Mesendoderm (in vitro differentiated cells): ENCODE measurements around the gene NOX5.

Source experiments
- DNase-seq: peaks from one replicate; pipeline ENCODE4 v3.0.0; 2013
- H2AK5ac ChIP-seq: 2 replicates; pipeline ENCODE4 v1.6.1; 2013; ENCODE audit warnings: low read length, inconsistent platforms
- H2BK120ac ChIP-seq: 2 replicates; pipeline ENCODE4 v1.6.1; 2013; ENCODE audit warnings: low read depth, mild to moderate bottlenecking, low read length, moderate library complexity, mixed read lengths
- H2BK15ac ChIP-seq: replicated peaks from 2 replicates; pipeline ENCODE4 v1.6.1; 2013; ENCODE audit warnings: low read depth, mild to moderate bottlenecking, moderate library complexity
- H2BK5ac ChIP-seq: 2 replicates; pipeline ENCODE4 v1.6.1; 2013; ENCODE audit warnings: low read length, inconsistent platforms
- H3K18ac ChIP-seq: 2 replicates; pipeline ENCODE4 v1.6.1; 2013; ENCODE audit warnings: mild to moderate bottlenecking, low read length, mixed read lengths
- H3K23ac ChIP-seq: one replicate; pipeline ENCODE4 v1.6.1; 2013; ENCODE audit warnings: low read length
- H3K27ac ChIP-seq: 2 replicates; pipeline ENCODE4 v1.5.1; 2013; ENCODE audit warnings: low read depth, mild to moderate bottlenecking, inconsistent platforms, low read length, moderate library complexity
- H3K27me3 ChIP-seq: 2 replicates; pipeline ENCODE4 v1.6.1; 2013; ENCODE audit warnings: low read length, control low read depth, mild to moderate bottlenecking, inconsistent platforms; ENCODE audit not compliant: insufficient read depth, poor library complexity
- H3K36me3 ChIP-seq: 2 replicates; pipeline ENCODE4 v1.6.1; 2013; ENCODE audit warnings: low read length, inconsistent platforms; ENCODE audit not compliant: control insufficient read depth, insufficient read depth
- H3K4ac ChIP-seq: one replicate; pipeline ENCODE4 v1.6.1; 2013; ENCODE audit warnings: low read depth, mild to moderate bottlenecking, low read length, moderate library complexity
- H3K4me1 ChIP-seq: 2 replicates; pipeline ENCODE4 v1.6.1; 2013; ENCODE audit warnings: low read depth, low read length, inconsistent platforms; ENCODE audit not compliant: control insufficient read depth
- H3K4me2 ChIP-seq: 2 replicates; pipeline ENCODE4 v1.6.1; 2013; ENCODE audit warnings: low read length
- H3K4me3 ChIP-seq: 2 replicates; pipeline ENCODE4 v1.5.1; 2013; ENCODE audit warnings: mild to moderate bottlenecking, low read length
- H3K56ac ChIP-seq: one replicate; pipeline ENCODE4 v1.6.1; 2013; ENCODE audit warnings: low read length
- H3K79me1 ChIP-seq: 2 replicates; pipeline ENCODE4 v1.6.1; 2013; ENCODE audit warnings: low read length, inconsistent platforms
- H3K79me2 ChIP-seq: 2 replicates; pipeline ENCODE4 v1.6.1; 2013; ENCODE audit warnings: mild to moderate bottlenecking, low read length; ENCODE audit not compliant: control insufficient read depth, insufficient read depth
- H3K9ac ChIP-seq: 2 replicates; pipeline ENCODE4 v1.6.1; 2013; ENCODE audit warnings: low read length, inconsistent platforms
- H4K5ac ChIP-seq: one replicate; pipeline ENCODE4 v1.6.1; 2013; ENCODE audit warnings: low read length
- H4K8ac ChIP-seq: one replicate; pipeline ENCODE4 v1.6.1; 2013; ENCODE audit warnings: low read depth, mild to moderate bottlenecking, control low read depth, low read length, moderate library complexity
- WGBS: extraction: QIAGEN DNeasy Blood & Tissue Kit; methylation state at CpG from one replicate; pipeline ENCODE4 v1.1.7; 2013; ENCODE audit warnings: low lambda C conversion rate, missing lambda C conversion rate; ENCODE audit not compliant: insufficient coverage; ENCODE audit errors: extremely low coverage; 5-methylcytosine and 5-hydroxymethylcytosine counted together

The NOX5 gene

GRCh38 chr15:69070396-69070795, 55.9 kb downstream of the NOX5 start:
- Histone ChIP-seq H3K36me3 (no peaks in the 10 kb centered on the region), H3K4me1 (peaks cover 4% of the 10 kb centered on the region), H2BK120ac (no peak overlapping the region), H2BK15ac (no peak overlapping the region), H3K27ac (no peak overlapping the region), H4K8ac (no peak overlapping the region), H3K9ac (no peak overlapping the region), H4K5ac (no peak overlapping the region), H3K4me3 (no peak overlapping the region), H3K4me2 (no peak overlapping the region), H3K27me3 (no peaks in the 10 kb centered on the region), H3K23ac (no peak overlapping the region), H3K79me1 (no peaks in the 10 kb centered on the region), H3K18ac (no peak overlapping the region), H2AK5ac (no peak overlapping the region), H3K56ac (no peak overlapping the region), H3K79me2 (no peaks in the 10 kb centered on the region), H3K4ac (no peak overlapping the region), H2BK5ac (no peak overlapping the region)
- no peak for DNase-seq
- no CpG with 5 or more reads among the region's 1 CpG for WGBS

GRCh38 chr15:69071260-69071659, 56.8 kb downstream of the NOX5 start:
- Histone ChIP-seq H4K8ac (no peak overlapping the region), H3K23ac (no peak overlapping the region), H4K5ac (no peak overlapping the region), H2BK5ac (no peak overlapping the region), H2BK120ac (no peak overlapping the region), H2AK5ac (no peak overlapping the region), H3K4ac (no peak overlapping the region), H3K27ac (no peak overlapping the region), H2BK15ac (no peak overlapping the region), H3K18ac (no peak overlapping the region), H3K4me1 (peaks cover 4% of the 10 kb centered on the region), H3K27me3 (no peaks in the 10 kb centered on the region), H3K79me2 (no peaks in the 10 kb centered on the region), H3K4me3 (no peak overlapping the region), H3K79me1 (no peaks in the 10 kb centered on the region), H3K36me3 (no peaks in the 10 kb centered on the region), H3K9ac (no peak overlapping the region), H3K56ac (no peak overlapping the region), H3K4me2 (no peak overlapping the region)
- WGBS = no CpG with 5 or more reads among the region's 5 CpGs
- DNase-seq = no peak

- no peak overlapping the region for H2BK120ac ChIP-seq
- H2AK5ac ChIP-seq = no peak overlapping the region
- H3K4ac ChIP-seq = no peak overlapping the region
- no peak overlapping the region for H3K56ac ChIP-seq
- H3K36me3 ChIP-seq = no peaks in the 10 kb centered on the region
- H3K27ac ChIP-seq = no peak overlapping the region
- no peak overlapping the region for H4K5ac ChIP-seq
- no peak for DNase-seq
- H3K4me1 ChIP-seq = peaks cover 4% of the 10 kb centered on the region
- no CpG with 5 or more reads among the region's 2 CpGs for WGBS
- no peak overlapping the region for H3K4me2 ChIP-seq
- H3K18ac ChIP-seq = no peak overlapping the region
- H3K27me3 ChIP-seq = no peaks in the 10 kb centered on the region
- no peak overlapping the region for H4K8ac ChIP-seq
- no peak overlapping the region for H3K23ac ChIP-seq
- no peaks in the 10 kb centered on the region for H3K79me1 ChIP-seq
- H2BK5ac ChIP-seq = no peak overlapping the region
- no peak overlapping the region for H2BK15ac ChIP-seq
- H3K4me3 ChIP-seq = no peak overlapping the region
- H3K9ac ChIP-seq = no peak overlapping the region
- no peaks in the 10 kb centered on the region for H3K79me2 ChIP-seq
These were observed 58.4 kb downstream of the NOX5 start for GRCh38 chr15:69072906-69073305.

GRCh38 chr15:69074001-69074842, 59.7 kb downstream of the NOX5 start:
- H3K27me3 ChIP-seq = no peaks in the 10 kb centered on the region

GRCh38 chr15:69074843-69075224, 60.3 kb downstream of the NOX5 start:
- H3K79me2 ChIP-seq = no peaks in the 10 kb centered on the region
- H3K4ac ChIP-seq = no peak overlapping the region
- no peak overlapping the region for H2BK15ac ChIP-seq
- no peak overlapping the region for H4K8ac ChIP-seq
- H3K23ac ChIP-seq = no peak overlapping the region
- H3K18ac ChIP-seq = no peak overlapping the region
- H3K4me2 ChIP-seq = peak overlapping the region; percentile 86
- H2AK5ac ChIP-seq = no peak overlapping the region
- peak; percentile 62 for DNase-seq
- no peak overlapping the region for H2BK5ac ChIP-seq
- H3K9ac ChIP-seq = peak overlapping the region; percentile 26
- peak overlapping the region; percentile 93 for H3K56ac ChIP-seq
- no CpG with 5 or more reads among the region's 6 CpGs for WGBS
- no peak overlapping the region for H2BK120ac ChIP-seq
- peaks cover 4% of the 10 kb centered on the region for H3K4me1 ChIP-seq
- no peak overlapping the region for H3K4me3 ChIP-seq
- no peak overlapping the region for H4K5ac ChIP-seq
- no peaks in the 10 kb centered on the region for H3K79me1 ChIP-seq
- no peaks in the 10 kb centered on the region for H3K27me3 ChIP-seq
- no peaks in the 10 kb centered on the region for H3K36me3 ChIP-seq
- no peak overlapping the region for H3K27ac ChIP-seq

More at GRCh38 chr15:69074001-69074842, 59.7 kb downstream of the NOX5 start:
- H3K23ac ChIP-seq = no peak overlapping the region
- no CpG with 5 or more reads among the region's 45 CpGs for WGBS
- no peaks in the 10 kb centered on the region for H3K79me1 ChIP-seq
- no peak overlapping the region for H3K27ac ChIP-seq
- H3K4me3 ChIP-seq = peak overlapping the region; percentile 70
- peaks cover 4% of the 10 kb centered on the region for H3K4me1 ChIP-seq
- no peak overlapping the region for H2AK5ac ChIP-seq
- peak overlapping the region; percentile 54 for H2BK5ac ChIP-seq
- peak overlapping the region; percentile 13 for H3K18ac ChIP-seq
- peak overlapping the region; percentile 85 for H3K9ac ChIP-seq
- peak overlapping the region; percentile 1 for H3K4ac ChIP-seq
- H4K5ac ChIP-seq = no peak overlapping the region
- H2BK15ac ChIP-seq = no peak overlapping the region
- no peak overlapping the region for H2BK120ac ChIP-seq
- peak overlapping the region; percentile 86 for H3K4me2 ChIP-seq
- H3K56ac ChIP-seq = peak overlapping the region; percentile 93
- no peak overlapping the region for H4K8ac ChIP-seq
- H3K79me2 ChIP-seq = no peaks in the 10 kb centered on the region
- peak; percentile 85 for DNase-seq
- no peaks in the 10 kb centered on the region for H3K36me3 ChIP-seq

- no CpG with 5 or more reads among the region's 5 CpGs for WGBS
- H3K9ac ChIP-seq = no peak overlapping the region
- H4K8ac ChIP-seq = no peak overlapping the region
- no peak overlapping the region for H3K4ac ChIP-seq
- DNase-seq = no peak
- no peak overlapping the region for H3K27ac ChIP-seq
- no peak overlapping the region for H2BK15ac ChIP-seq
- no peak overlapping the region for H3K56ac ChIP-seq
- no peaks in the 10 kb centered on the region for H3K27me3 ChIP-seq
- H3K36me3 ChIP-seq = no peaks in the 10 kb centered on the region
- H2BK5ac ChIP-seq = no peak overlapping the region
- no peak overlapping the region for H3K4me2 ChIP-seq
- H2BK120ac ChIP-seq = no peak overlapping the region
- no peak overlapping the region for H3K23ac ChIP-seq
- no peak overlapping the region for H3K18ac ChIP-seq
- no peaks in the 10 kb centered on the region for H3K79me1 ChIP-seq
- no peaks in the 10 kb centered on the region for H3K79me2 ChIP-seq
- H3K4me1 ChIP-seq = peaks cover 4% of the 10 kb centered on the region
- H4K5ac ChIP-seq = no peak overlapping the region
- no peak overlapping the region for H3K4me3 ChIP-seq
- no peak overlapping the region for H2AK5ac ChIP-seq
These were observed 60.9 kb downstream of the NOX5 start for GRCh38 chr15:69075440-69075839.
